H1 (cell line): ENCODE data around the gene DCTN5. TPM values are rescaled to one million over a fixed set of nuclear protein-coding genes. Genes with fewer than 3 reads are reported as not detected.

Source experiments
- CTCF ChIA-PET: fragments of 300-600 bp; sonication (Branson Sonifier 250); formaldehyde crosslinking; loops from one replicate; lab custom pipeline; 2021; ENCODE audit not compliant: partially characterized antibody; lab: Charles Lee
- POLR2A ChIA-PET: fragments of 300-600 bp; sonication (Branson Sonifier 250); formaldehyde crosslinking; loops from one replicate; lab custom pipeline; 2021; ENCODE audit warnings: inconsistent platforms; ENCODE audit not compliant: partially characterized antibody; lab: Charles Lee
- DNase-seq, 2 experiments: peaks; one replicate each; pipeline versions ENCODE4 v3.0.0 to v3.0.0-alpha.2; 2010 to 2022; ENCODE audit warnings: low spot score in 2 of 2, low read depth in 1 of 2, mixed read lengths in 1 of 2
- FAIRE-seq: peaks from 2 replicates; lab custom pipeline; 2011; peaks lifted over from hg19 to GRCh38; lab: Jason Lieb, UNC
- H2AFZ ChIP-seq: 2 replicates; pipeline ENCODE4 v1.8.1; 2012; ENCODE audit warnings: low read length, inconsistent platforms
- H2AK5ac ChIP-seq: 2 replicates; pipeline ENCODE4 v1.6.1; 2013; ENCODE audit warnings: low read depth, low read length
- H2BK120ac ChIP-seq: replicated peaks from 2 replicates; pipeline ENCODE3; 2013; ENCODE audit warnings: low read depth, low read length, inconsistent platforms
- H2BK12ac ChIP-seq: 2 replicates; pipeline ENCODE4 v1.6.1; 2013; ENCODE audit warnings: low read depth, low read length
- H2BK15ac ChIP-seq: 2 replicates; pipeline ENCODE4 v1.6.1; 2013; ENCODE audit warnings: low read length
- H2BK20ac ChIP-seq: 2 replicates; pipeline ENCODE4 v1.6.1; 2013; ENCODE audit warnings: low read length
- H2BK5ac ChIP-seq: 2 replicates; pipeline ENCODE4 v1.6.1; 2013; ENCODE audit warnings: low read depth, low read length
- H3K14ac ChIP-seq: 2 replicates; pipeline ENCODE4 v1.6.1; 2013; ENCODE audit warnings: inconsistent platforms; ENCODE audit not compliant: insufficient read length
- H3K18ac ChIP-seq: 2 replicates; pipeline ENCODE4 v1.6.1; 2013; ENCODE audit warnings: low read length; ENCODE audit errors: extremely low read depth
- H3K23ac ChIP-seq: 2 replicates; pipeline ENCODE4 v1.6.1; 2013; ENCODE audit warnings: inconsistent platforms; ENCODE audit not compliant: insufficient read length
- H3K23me2 ChIP-seq: 2 replicates; pipeline ENCODE4 v1.6.1; 2013; ENCODE audit warnings: low read depth, low read length
- H3K27ac ChIP-seq: 2 replicates; pipeline ENCODE4 v1.6.1; 2011; ENCODE audit warnings: low read depth, low read length, inconsistent platforms
- H3K27me3 ChIP-seq, 4 experiments: replicated peaks in 1 of 4; 1 replicate in 1 of 4; 2 replicates in 3 of 4; pipeline versions ENCODE4 v1.6.1 to v1.8.1; 2011 to 2013; ENCODE audit warnings: low read length in 3 of 4, mild to moderate bottlenecking in 3 of 4, inconsistent platforms in 2 of 4, mixed read lengths in 2 of 4, moderate library complexity in 1 of 4; ENCODE audit not compliant: control insufficient read depth in 3 of 4, insufficient read depth in 3 of 4; ENCODE audit errors: extremely low read depth in 1 of 4
- H3K36me3 ChIP-seq, 4 experiments: 2 replicates each; pipeline versions ENCODE4 v1.6.1 to v1.8.1; 2011 to 2013; ENCODE audit warnings: mild to moderate bottlenecking in 4 of 4, low read length in 3 of 4, moderate library complexity in 2 of 4, control low read depth in 1 of 4, inconsistent platforms in 1 of 4; ENCODE audit not compliant: insufficient read depth in 4 of 4, control insufficient read depth in 2 of 4
- H3K4ac ChIP-seq: replicated peaks from 2 replicates; pipeline ENCODE3; 2013; ENCODE audit warnings: low read length, low read depth, mixed read lengths, inconsistent platforms; ENCODE audit not compliant: insufficient read length
- H3K4me1 ChIP-seq, 4 experiments: replicated peaks in 1 of 4; 1 replicate in 1 of 4; 2 replicates in 3 of 4; pipeline versions ENCODE4 v1.6.1 to v1.8.1; 2011 to 2013; ENCODE audit warnings: low read length in 3 of 4, inconsistent platforms in 2 of 4, mixed read lengths in 1 of 4; ENCODE audit not compliant: insufficient read depth in 4 of 4, control insufficient read depth in 3 of 4
- H3K4me2 ChIP-seq, 2 experiments: 2 replicates each; pipeline versions ENCODE4 v1.6.1 to v1.8.1; 2011 to 2013; ENCODE audit warnings: low read depth in 2 of 2, low read length in 2 of 2, control low read depth in 1 of 2, inconsistent platforms in 1 of 2, mild to moderate bottlenecking in 1 of 2; ENCODE audit not compliant: insufficient read depth in 1 of 2
- H3K4me3 ChIP-seq, 4 experiments: fragments of 200-600, 300-600 bp in 1 of 4; sonication (generic), shearing (Covaris generic), sonication (Bioruptor Twin) in 1 of 4; 2 replicates each; pipeline versions ENCODE4 v1.5.1 to v1.8.1; 2011 to 2016; ENCODE audit warnings: low read length in 4 of 4, low read depth in 3 of 4, control low read depth in 2 of 4, inconsistent platforms in 2 of 4, mild to moderate bottlenecking in 2 of 4, mixed read lengths in 1 of 4, moderate library complexity in 1 of 4; ENCODE audit not compliant: insufficient read depth in 2 of 4; ENCODE audit errors: extremely low read depth in 1 of 4
- H3K56ac ChIP-seq: replicated peaks from 2 replicates; pipeline ENCODE3; 2013; ENCODE audit warnings: low read depth, mild to moderate bottlenecking, mixed read lengths, low read length, inconsistent platforms; ENCODE audit not compliant: insufficient read length
- H3K79me1 ChIP-seq: 2 replicates; pipeline ENCODE4 v1.6.1; 2013; ENCODE audit warnings: low read depth, low read length, control low read depth
- H3K79me2 ChIP-seq, 2 experiments: 2 replicates each; pipeline versions ENCODE4 v1.6.1 to v1.8.1; 2012 to 2013; ENCODE audit warnings: low read length in 2 of 2, mild to moderate bottlenecking in 2 of 2, inconsistent platforms in 1 of 2; ENCODE audit not compliant: insufficient read depth in 2 of 2, control insufficient read depth in 1 of 2
- H3K9ac ChIP-seq, 4 experiments: replicated peaks in 1 of 4; 1 replicate in 1 of 4; 2 replicates in 3 of 4; pipeline versions ENCODE4 v1.6.1 to v1.8.1; 2011 to 2013; ENCODE audit warnings: low read depth in 3 of 4, low read length in 3 of 4, control low read depth in 2 of 4, mild to moderate bottlenecking in 2 of 4, moderate library complexity in 2 of 4, inconsistent platforms in 1 of 4; ENCODE audit errors: extremely low read depth in 1 of 4
- H3K9me3 ChIP-seq, 2 experiments: 2 replicates each; pipeline versions ENCODE4 v1.6.1 to v1.8.1; 2012 to 2013; ENCODE audit warnings: mild to moderate bottlenecking in 2 of 2, moderate library complexity in 2 of 2, control low read depth in 1 of 2, inconsistent platforms in 1 of 2, low read depth in 1 of 2, low read length in 1 of 2, mixed read lengths in 1 of 2; ENCODE audit not compliant: insufficient read depth in 2 of 2
- H4K20me1 ChIP-seq, 2 experiments: replicated peaks in 1 of 2; 2 replicates each; pipeline versions ENCODE3 to v1.8.1; 2011 to 2013; ENCODE audit warnings: inconsistent platforms in 2 of 2, low read length in 2 of 2, mild to moderate bottlenecking in 1 of 2; ENCODE audit not compliant: insufficient read depth in 2 of 2, control insufficient read depth in 1 of 2
- H4K5ac ChIP-seq: 2 replicates; pipeline ENCODE4 v1.6.1; 2013; ENCODE audit warnings: low read length, low read depth, mixed read lengths, inconsistent platforms; ENCODE audit not compliant: insufficient read length
- H4K8ac ChIP-seq: 2 replicates; pipeline ENCODE4 v1.8.0; 2013; ENCODE audit warnings: mild to moderate bottlenecking, moderate library complexity, low read length, inconsistent platforms; ENCODE audit not compliant: insufficient read depth; ENCODE audit errors: extremely low read depth
- H4K91ac ChIP-seq: replicated peaks from 2 replicates; pipeline ENCODE3; 2013; ENCODE audit warnings: low read length, mixed read lengths, inconsistent platforms; ENCODE audit not compliant: insufficient read length
- CBX8 ChIP-seq: fragments of 300-800, 300-1000 bp; sonication (generic); IDR thresholded peaks from 2 replicates; pipeline ENCODE4 v1.7.1; 2016; ENCODE audit warnings: low read depth, low read length, borderline replicate concordance
- EGR1 ChIP-seq: IDR thresholded peaks from 2 replicates; pipeline ENCODE4 v1.6.1; 2011; ENCODE audit warnings: low read depth, low read length, borderline replicate concordance
- EP300 ChIP-seq, 2 experiments: IDR thresholded peaks; 1 replicate in 1 of 2; 2 replicates in 1 of 2; pipeline ENCODE4 v1.6.1; 2011 to 2012; ENCODE audit warnings: low read depth in 2 of 2, low read length in 2 of 2, mild to moderate bottlenecking in 2 of 2, borderline replicate concordance in 1 of 2, inconsistent platforms in 1 of 2, moderate library complexity in 1 of 2
- EZH2 ChIP-seq: fragments of 200-600 bp; sonication (generic); IDR thresholded peaks from 2 replicates; pipeline ENCODE4 v1.7.1; 2012; ENCODE audit warnings: low read depth, mild to moderate bottlenecking, moderate library complexity, low read length, inconsistent platforms; ENCODE audit not compliant: severe bottlenecking
- KDM1A ChIP-seq: fragments of 200-600, 300-600 bp; sonication (generic); IDR thresholded peaks from 2 replicates; pipeline ENCODE4 v1.7.1; 2016; ENCODE audit warnings: mild to moderate bottlenecking, low read length, borderline replicate concordance
- PHF8 ChIP-seq: fragments of 200-600 bp; sonication (generic); conservative IDR thresholded peaks from 2 replicates; pipeline ENCODE4 v1.7.1; 2012; ENCODE audit warnings: low read depth, mild to moderate bottlenecking, inconsistent platforms, low read length, moderate library complexity
- POLR2AphosphoS5 ChIP-seq: IDR thresholded peaks from 2 replicates; pipeline ENCODE4 v1.6.1; 2011; ENCODE audit warnings: low read depth, low read length
- TAF1 ChIP-seq: IDR thresholded peaks from 2 replicates; pipeline ENCODE4 v1.6.1; 2011; ENCODE audit warnings: mild to moderate bottlenecking, low read depth, low read length
- ZNF274 ChIP-seq: IDR thresholded peaks from 2 replicates; pipeline ENCODE4 v1.7.0; 2012; ENCODE audit warnings: low read length, borderline replicate concordance; ENCODE audit errors: extremely low read depth
- WGBS, 2 experiments: shearing (Covaris generic) in 1 of 2; methylation state at CpG; one replicate each; pipeline versions ENCODE4 v1.1.6 to v1.1.7; 2013 to 2015; ENCODE audit warnings: low lambda C conversion rate in 2 of 2, mixed read lengths in 2 of 2, inconsistent platforms in 1 of 2, low coverage in 1 of 2, missing lambda C conversion rate in 1 of 2; ENCODE audit not compliant: insufficient replicate concordance in 2 of 2, insufficient coverage in 1 of 2, insufficient read length in 1 of 2; ENCODE audit errors: extremely low coverage in 1 of 2, missing lambda C conversion rate in 1 of 2; 5-methylcytosine and 5-hydroxymethylcytosine counted together
- polyA plus RNA-seq, 7 experiments: library from polyadenylated mRNA; depleted of rRNA in 3 of 7; stranded (reverse) in 5 of 7; unstranded in 2 of 7; fragments of >200 nt in 5 of 7; fragments of 200-250 nt in 2 of 7; gene quantifications; 1 replicate in 5 of 7; 2 replicates in 1 of 7; 4 replicates in 1 of 7; pipeline versions ENCODE4 v1.2.1 to v1.2.3, GENCODE V29; 2011 to 2013; ENCODE audit warnings: missing spikeins in 2 of 7, mixed read lengths in 2 of 7
- total RNA-seq: library from RNA; stranded (reverse); fragmentation: NEBNext Ultra II Directional; extraction: Animal tissue kit (Norgen Biotek cat#: 25700); gene quantifications from 2 replicates; pipeline ENCODE4 v1.2.1, GENCODE V29; 2021
- TF ChIP-seq, protein P1 (sequence below): IDR thresholded peaks from 2 replicates; pipeline ENCODE4 v1.6.1; 2012; ENCODE audit warnings: inconsistent platforms
- TF ChIP-seq, protein P2 (sequence below): IDR thresholded peaks from 2 replicates; pipeline ENCODE4 v1.6.1; 2012; ENCODE audit warnings: inconsistent platforms

DCTN5 gene
- total and polyA plus RNA-seq, 2 of the 8 experiments (the other 6 are each of a cell fraction or from before 2014, with no cell fraction given) = 36.0 to 74.0 TPM

DNA sequence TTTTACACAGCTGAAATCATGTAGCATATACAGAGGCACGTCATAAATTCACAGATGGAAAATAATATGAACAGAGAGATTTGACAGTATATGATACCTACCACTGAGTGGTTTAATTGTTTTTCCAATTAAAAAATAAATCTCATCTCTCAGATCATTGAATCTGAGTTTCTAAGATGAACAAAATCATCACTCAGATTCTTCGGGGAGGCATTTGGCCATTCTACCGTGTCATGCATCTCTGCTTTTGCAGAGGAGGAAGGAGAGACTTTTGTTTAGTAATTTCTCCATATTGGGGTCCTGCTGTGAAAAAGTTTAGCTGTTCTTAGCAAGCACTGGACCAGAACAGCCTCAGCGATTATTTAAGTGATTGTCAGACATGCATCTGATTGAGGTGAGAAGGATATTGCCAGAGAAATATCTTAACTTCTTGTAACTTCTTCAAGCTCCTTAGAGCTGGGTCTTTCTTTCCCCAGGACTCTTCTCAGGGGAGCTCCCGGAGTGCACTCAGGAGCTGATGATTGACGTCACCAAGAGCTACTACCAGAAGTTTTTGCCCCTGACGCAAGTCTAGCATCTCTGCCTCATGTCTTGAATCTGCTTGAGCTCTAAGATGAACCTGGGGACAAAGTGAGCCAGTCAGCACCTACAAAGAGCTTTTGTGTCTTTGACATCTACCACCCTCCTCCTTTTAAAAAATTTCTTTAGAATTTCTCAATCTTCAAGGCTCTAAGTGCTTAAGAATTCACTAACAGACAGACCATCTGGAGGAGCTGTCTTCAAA is 25.5 kb downstream of the DCTN5 start:
- Histone ChIP-seq H3K18ac (no peak overlapping the region), H3K79me2 (no peaks in the 10 kb centered on the region), H3K79me1 (no peaks in the 10 kb centered on the region), H2BK20ac (no peak overlapping the region), H2AK5ac (no peak overlapping the region), H2BK5ac (no peak overlapping the region), H4K8ac (no peak overlapping the region), H2BK120ac (no peak overlapping the region), H3K27ac (no peak overlapping the region), H3K4me1 (no peaks in the 10 kb centered on the region), H4K91ac (no peak overlapping the region), H3K9ac (no peak overlapping the region), H3K36me3 (peaks cover 15 to 70% (median 50%) of the 10 kb centered on the region in 4 experiments), H4K20me1 (peaks cover 2 to 3% of the 10 kb centered on the region in 2 experiments), H3K9me3 (no peaks in the 10 kb centered on the region), H3K56ac (no peak overlapping the region), H2BK15ac (no peak overlapping the region), H3K27me3 (no peaks in the 10 kb centered on the region), H3K14ac (no peak overlapping the region), H3K4ac (no peak overlapping the region), H3K4me2 (no peak overlapping the region), H3K23me2 (no peaks in the 10 kb centered on the region), H3K4me3 (no peak overlapping the region), H3K23ac (no peak overlapping the region), H2BK12ac (no peak overlapping the region), H4K5ac (no peak overlapping the region), H2AFZ (no peak overlapping the region)
- ChIA-PET POLR2A (interaction anchor here (0.7 to 4.5 kb wide), 4 partner anchors 8 to 28 kb away, joined by 3 to 23 read pairs (median 6); partner anchors contain the start of gene PLK1), CTCF (interaction anchor here (2.3 kb wide), 1 partner anchor 11 kb away, joined by 20 read pairs; the partner anchor contains the start of gene PLK1)
- 88% methylated on average over 7 of the region's 7 CpGs; no CpG with 5 or more reads in 1 of the 2 experiments for WGBS, 2 experiments
- FAIRE-seq = no peak
- DNase-seq = no peak
- no peak for TF ChIP-seq POLR2AphosphoS5
- no peak for TF ChIP-seq ZNF274
- TF ChIP-seq, protein P1, sequence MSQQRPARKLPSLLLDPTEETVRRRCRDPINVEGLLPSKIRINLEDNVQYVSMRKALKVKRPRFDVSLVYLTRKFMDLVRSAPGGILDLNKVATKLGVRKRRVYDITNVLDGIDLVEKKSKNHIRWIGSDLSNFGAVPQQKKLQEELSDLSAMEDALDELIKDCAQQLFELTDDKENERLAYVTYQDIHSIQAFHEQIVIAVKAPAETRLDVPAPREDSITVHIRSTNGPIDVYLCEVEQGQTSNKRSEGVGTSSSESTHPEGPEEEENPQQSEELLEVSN = no peak
- no peak for TF ChIP-seq PHF8
- TF ChIP-seq EZH2 = no peak
- no peak for TF ChIP-seq EGR1
- TF ChIP-seq, protein P2, sequence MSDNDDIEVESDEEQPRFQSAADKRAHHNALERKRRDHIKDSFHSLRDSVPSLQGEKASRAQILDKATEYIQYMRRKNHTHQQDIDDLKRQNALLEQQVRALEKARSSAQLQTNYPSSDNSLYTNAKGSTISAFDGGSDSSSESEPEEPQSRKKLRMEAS = no peak
- no peak for TF ChIP-seq TAF1
- no peak for TF ChIP-seq KDM1A
- no peak for TF ChIP-seq CBX8
- TF ChIP-seq EP300 (IDR thresholded peaks at IDR 0.05; ENCODE audit: borderline replicate concordance in 1 of 2, low read depth in 2 of 2, low read length in 2 of 2) = no peak
